Activated naive CD8-positive, alpha-beta T cell treated with anti-CD3 and anti-CD28 coated beads, Interleukin-2, amount 50 U/mL, for 16 hours (primary cell): ENCODE results near the gene TEAD1.

Experiments
- DNase-seq: peaks from one replicate; pipeline ENCODE4 v3.0.0-alpha.2; 2020; ENCODE audit warnings: low read depth, low spot score

TEAD1 gene

DNA sequence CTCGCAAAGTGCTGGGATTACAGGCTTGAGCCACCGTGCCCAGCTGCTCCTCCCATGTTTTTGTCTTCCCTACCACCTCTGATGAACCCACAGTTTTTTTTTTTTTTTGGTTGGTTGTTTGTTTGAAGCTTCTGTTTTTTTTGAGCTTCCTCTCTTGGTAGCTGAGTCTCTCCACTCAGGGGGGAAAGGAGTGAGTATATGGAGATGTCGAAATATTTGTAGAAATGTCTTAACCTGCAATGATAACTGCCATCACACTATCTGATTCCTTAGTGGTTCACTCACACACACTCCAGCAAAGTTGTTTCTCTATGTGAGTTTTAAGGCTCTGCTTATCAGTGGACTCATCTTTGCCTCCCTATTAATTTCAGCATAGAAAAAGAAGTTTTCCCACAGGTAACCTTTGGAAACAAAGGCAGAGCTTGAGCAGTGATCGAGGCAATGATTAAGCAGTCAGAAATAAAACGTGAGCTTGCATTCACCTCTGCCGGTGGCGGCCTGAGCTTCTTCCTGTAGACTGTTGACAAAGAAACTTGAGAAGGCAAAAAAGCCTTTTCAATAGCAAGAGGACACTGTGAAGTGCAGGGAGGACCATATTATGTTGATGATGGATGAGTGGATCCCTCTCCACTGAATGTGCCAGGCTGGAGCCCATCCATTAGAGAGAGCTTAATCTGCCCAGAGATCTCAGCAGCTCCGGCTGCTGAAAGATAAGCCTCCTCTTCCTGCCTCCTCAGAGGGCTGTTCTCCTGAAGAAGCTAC is 305.9 kb downstream of the TEAD1 start:
- DNase-seq: no peak

DNA sequence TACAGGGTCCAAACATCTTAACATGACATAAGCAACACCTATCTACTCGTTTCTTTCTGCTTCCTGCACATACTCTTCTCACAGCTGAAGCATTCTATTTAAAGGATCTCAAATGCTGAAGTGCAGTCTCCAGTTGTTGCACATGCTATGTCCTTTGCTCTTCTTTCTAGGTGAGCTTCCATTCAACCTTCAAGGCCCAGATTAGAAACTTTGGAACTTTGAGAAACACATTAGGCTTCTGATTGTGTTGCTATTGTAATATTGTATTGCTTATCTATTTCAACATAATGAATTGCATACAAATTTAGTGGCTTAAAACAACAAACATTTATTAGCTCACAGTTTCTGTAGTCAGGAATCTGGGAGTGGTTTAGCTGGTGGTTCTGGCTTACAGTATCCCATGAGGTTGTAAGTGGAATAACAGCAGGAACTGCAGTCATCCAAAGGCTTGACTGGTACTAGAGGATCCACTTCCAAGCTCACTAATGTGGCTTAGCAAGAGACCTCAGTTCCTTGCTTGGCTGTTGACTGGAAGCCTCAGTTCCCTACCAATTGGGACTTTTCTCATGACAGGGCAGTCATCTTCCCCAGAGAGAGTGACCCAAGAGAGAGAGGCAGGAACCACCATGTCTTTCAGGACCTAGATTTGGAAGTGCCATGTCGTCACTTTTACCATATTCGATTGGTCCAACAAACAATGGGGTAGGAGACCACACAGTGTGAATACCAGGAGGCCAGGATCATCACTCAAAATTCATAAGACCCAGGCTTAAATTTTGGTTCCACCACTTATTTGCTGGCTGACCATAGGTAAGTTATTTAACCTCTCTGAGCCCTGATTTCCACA is 307.7 kb downstream of the TEAD1 start:
- DNase-seq: no peak

DNA sequence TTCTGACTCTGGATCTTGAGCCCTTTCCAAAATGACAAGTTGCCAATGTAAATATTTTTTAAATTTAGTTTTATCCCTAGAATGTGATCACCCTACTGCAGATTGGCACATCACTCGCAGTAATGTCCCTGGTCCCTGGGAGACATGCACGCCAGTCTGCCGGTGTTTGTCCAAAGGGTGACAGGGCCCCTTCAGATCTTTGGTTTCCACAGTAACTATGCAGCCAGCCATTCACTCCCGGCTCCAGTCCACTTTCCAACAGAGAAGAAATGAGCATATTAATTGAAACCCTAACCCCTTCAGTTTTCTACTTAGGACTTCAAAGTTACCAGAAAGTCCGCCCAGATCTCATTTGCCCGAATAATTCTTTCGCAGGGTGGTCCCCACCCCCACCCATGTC is 309.1 kb downstream of the TEAD1 start:
- no peak for DNase-seq

DNA sequence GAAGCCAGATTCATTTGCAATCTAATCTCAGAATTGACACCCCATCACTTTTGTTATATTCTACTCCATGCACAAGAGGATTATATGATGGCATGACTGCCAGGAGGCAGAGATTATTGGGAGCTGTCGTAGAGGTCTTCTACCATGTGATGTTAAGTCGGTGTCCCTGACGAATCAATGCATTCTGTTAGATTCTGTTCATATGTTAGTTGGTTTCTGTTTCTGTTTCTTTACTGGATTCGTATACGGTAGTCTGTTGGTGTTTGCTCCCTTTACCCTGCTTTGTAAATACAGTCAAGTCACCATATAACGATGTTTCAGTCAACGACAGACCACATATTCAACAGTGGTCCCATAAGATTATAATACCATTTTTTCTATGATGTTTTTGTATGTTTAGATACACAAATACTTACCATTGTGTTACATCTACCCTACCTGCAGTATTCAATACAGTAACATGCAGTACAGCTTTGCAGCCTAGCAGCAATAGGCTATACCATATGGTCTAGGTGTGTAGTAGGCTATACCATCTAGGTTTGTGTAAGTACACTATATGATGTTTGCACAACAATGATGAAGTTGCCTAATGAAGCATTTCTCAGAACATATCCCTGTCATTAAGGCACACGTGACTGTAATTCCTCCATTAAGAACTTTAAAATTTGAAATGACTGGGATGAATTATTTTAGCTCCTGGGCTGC is 312.1 kb downstream of the TEAD1 start:
- DNase-seq: no peak

DNA sequence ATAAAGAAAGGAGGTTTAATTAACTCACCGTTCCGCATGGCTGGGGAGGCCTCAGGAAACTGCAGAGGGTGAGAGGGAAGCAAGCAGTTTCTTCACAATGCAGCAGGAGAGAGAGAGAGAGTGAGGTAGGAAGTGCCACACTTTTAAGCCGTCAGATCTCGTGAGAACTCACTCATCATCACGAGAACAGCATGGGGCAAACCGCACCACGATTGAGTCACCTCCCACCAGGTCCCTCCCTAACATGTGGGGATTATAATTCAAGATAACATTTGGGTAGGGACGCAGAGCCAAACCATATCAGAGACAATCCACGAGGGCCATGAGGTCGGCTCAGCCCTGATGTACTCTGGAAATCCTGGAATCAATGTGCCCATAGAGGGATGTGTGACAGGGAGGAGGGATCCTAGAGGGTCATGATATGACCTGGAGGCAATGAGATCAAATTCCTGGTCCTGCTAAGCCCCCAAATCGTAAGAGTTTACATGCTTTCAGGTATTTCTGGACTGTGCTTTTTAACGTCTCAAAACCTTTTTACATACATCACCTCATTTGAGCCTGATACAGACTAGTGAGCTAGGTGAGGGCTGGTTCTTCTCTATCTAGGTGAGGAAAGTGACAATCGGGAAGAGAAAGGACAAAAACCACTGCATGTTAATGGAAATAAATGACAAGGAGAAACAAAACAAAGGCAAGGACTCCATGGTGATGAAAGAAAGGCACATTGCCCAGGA is 315.4 kb downstream of the TEAD1 start:
- DNase-seq: no peak

DNA sequence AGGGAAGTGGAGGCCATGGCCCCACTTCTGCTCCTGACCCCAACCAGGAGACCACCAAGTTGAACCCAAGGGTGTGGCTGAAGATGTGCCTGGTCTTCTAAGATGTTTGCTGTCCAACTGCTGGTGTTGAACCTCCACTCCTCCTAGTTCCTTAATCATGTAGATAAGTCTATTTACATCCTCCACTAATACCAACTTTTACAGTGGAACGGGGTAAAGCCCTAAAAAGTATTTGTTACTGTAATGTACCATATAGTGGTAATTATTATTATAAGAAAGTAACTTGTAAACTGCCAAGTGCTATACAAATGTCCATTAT is 315.9 kb downstream of the TEAD1 start:
- no peak for DNase-seq

DNA sequence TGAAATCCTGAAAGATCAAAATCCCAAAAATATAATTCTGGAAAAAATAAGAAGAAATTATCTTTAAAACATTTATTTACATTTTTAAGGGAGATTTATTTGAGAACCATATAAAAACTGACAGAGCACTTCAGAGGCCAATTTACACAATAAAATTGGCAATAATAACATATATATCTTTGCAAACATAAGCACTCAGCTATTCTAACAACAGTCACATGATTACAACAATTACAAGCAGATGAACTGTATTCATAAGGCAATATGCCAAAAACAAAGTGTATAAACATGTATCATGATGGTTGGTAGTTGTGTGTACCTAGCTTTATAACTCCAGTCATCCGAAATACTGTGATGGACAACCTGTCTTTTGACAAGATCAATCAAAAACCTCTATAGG is 317.2 kb downstream of the TEAD1 start:
- no peak for DNase-seq

DNA sequence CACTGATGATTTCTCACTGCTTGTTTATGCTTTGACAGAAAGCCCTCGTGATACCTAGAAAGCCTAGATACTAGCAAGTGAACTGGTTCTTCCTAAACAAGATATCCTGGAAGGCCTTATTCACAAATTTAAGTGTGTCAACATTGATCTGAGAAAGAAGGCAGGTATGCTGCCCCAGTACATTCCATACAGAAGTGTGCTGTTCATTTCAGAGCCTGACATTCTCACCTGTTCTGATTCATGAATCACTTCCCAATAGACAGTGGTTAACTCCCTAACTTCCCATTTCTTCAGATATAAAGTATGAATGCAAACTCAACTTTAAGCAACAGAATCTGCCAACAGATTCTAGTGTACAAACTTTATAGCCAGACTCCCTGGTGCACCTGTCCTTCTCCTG is 319.4 kb downstream of the TEAD1 start:
- no peak for DNase-seq
